A549 (cell line): ENCODE measurements around the gene GNL1.

Experiments
- BCL3 ChIP-seq: fragments of >200 bp; sonication (Bioruptor Twin); formaldehyde crosslinking; IDR thresholded peaks from 3 replicates; pipeline ENCODE4 v1.6.1; 2016
- CHD2 ChIP-seq: fragments of 150-350 bp; IDR thresholded peaks from 2 replicates; pipeline ENCODE4 v1.6.1; 2014; ENCODE audit warnings: low read length; ENCODE audit not compliant: partially characterized antibody
- CTCF ChIP-seq: fragments of >200 bp; sonication (Bioruptor Twin); formaldehyde crosslinking; IDR thresholded peaks from 3 replicates; pipeline ENCODE4 v1.5.1; 2016
- EHMT2 ChIP-seq: fragments of 200-600 bp; sonication (generic); IDR thresholded peaks from 2 replicates; pipeline ENCODE4 v1.6.1; 2016; ENCODE audit warnings: antibody characterized with exemption, low read depth, mild to moderate bottlenecking, moderate library complexity
- ELK1 ChIP-seq: fragments of 150-350 bp; IDR thresholded peaks from 2 replicates; pipeline ENCODE4 v1.6.1; 2014; ENCODE audit warnings: low read depth, mild to moderate bottlenecking, low read length
- EP300 ChIP-seq, 2 experiments: fragments of >200 bp; sonication (Bioruptor Twin); formaldehyde crosslinking; IDR thresholded peaks; 2 replicates in 1 of 2; 3 replicates in 1 of 2; pipeline ENCODE4 v1.6.1; 2016 to 2017
- JUNB ChIP-seq: fragments of >200 bp; sonication (Bioruptor Twin); formaldehyde crosslinking; IDR thresholded peaks from 2 replicates; pipeline ENCODE4 v1.6.1; 2016
- NR3C1 ChIP-seq: fragments of >200 bp; sonication (Bioruptor Twin); formaldehyde crosslinking; IDR thresholded peaks from 3 replicates; pipeline ENCODE4 v1.6.1; 2017
- POLR2A ChIP-seq: IDR thresholded peaks from 2 replicates; pipeline ENCODE4 v1.6.1; 2012; ENCODE audit warnings: mild to moderate bottlenecking, low read length
- POLR2AphosphoS2 ChIP-seq: conservative IDR thresholded peaks from 2 replicates; pipeline ENCODE4 v1.6.1; 2012; ENCODE audit warnings: low read length, improper control_type of control experiment, inconsistent platforms
- RAD21 ChIP-seq, 2 experiments: fragments of >200 bp in 1 of 2; sonication (Bioruptor Twin) in 1 of 2; formaldehyde crosslinking in 1 of 2; IDR thresholded peaks in 1 of 2; conservative IDR thresholded peaks in 1 of 2; 2 replicates in 1 of 2; 3 replicates in 1 of 2; pipeline ENCODE4 v1.6.1; 2012 to 2018; ENCODE audit warnings: inconsistent platforms in 1 of 2
- REST ChIP-seq: fragments of 200-600 bp; sonication (generic); IDR thresholded peaks from 2 replicates; pipeline ENCODE4 v1.6.1; 2016; ENCODE audit warnings: antibody characterized with exemption, mild to moderate bottlenecking, moderate library complexity
- USF2 ChIP-seq: fragments of 450-650 bp; IDR thresholded peaks from 2 replicates; pipeline ENCODE4 v1.6.1; 2014; ENCODE audit warnings: antibody characterized with exemption
- ZC3H11A ChIP-seq: fragments of 450-650 bp; IDR thresholded peaks from 2 replicates; pipeline ENCODE4 v1.6.1; 2014; ENCODE audit warnings: antibody characterized with exemption, mild to moderate bottlenecking

GRCh38 chr6:30513451-30513850 lies 42.8 kb downstream of the GNL1 start:
- no peak for TF ChIP-seq CTCF
- TF ChIP-seq ZC3H11A: no peak
- no peak for TF ChIP-seq ELK1
- TF ChIP-seq POLR2A: no peak
- TF ChIP-seq CHD2: no peak
- TF ChIP-seq NR3C1: no peak
- TF ChIP-seq USF2: no peak
- TF ChIP-seq BCL3: no peak
- TF ChIP-seq EHMT2: no peak
- TF ChIP-seq EP300 (IDR thresholded peaks at IDR 0.05): no peak
- no peak for TF ChIP-seq JUNB
- TF ChIP-seq REST: no peak
- TF ChIP-seq RAD21 (conservative IDR thresholded peaks at IDR 0.05 in 1 of 2, IDR thresholded peaks at IDR 0.05 in 1 of 2): no peak
- TF ChIP-seq POLR2AphosphoS2: no peak
